Heart right ventricle (tissue), 16 donors: ENCODE data around the gene GRHL1. TPM values are rescaled to one million over a fixed set of nuclear protein-coding genes. Genes with fewer than 3 reads are reported as not detected.
"Not testable (repeated sequence)": the region's sequence is repeated elsewhere in the genome, so short reads cannot be mapped to it uniquely, and the experiment has no call there.

Source experiments
- ATAC-seq, 8 donors: fragments of 200-7000 bp; cut with Tn5 transposase; one replicate each; pipeline ENCODE4 v1.9.1; 2020; ENCODE audit warnings: mild to moderate bottlenecking in 8 of 8, moderate library complexity in 8 of 8, moderate number of reproducible peaks in 1 of 8
- DNase-seq, 2 donors: peaks; one replicate each; pipeline ENCODE4 v3.0.0-alpha.2; 2020
- H3K27ac ChIP-seq, 10 donors: fragments of 200-600 bp; sonication (generic) in 2 of 10; one replicate each; pipeline versions ENCODE4 v1.5.0 to v1.8.0; 2020 to 2022; ENCODE audit warnings: mild to moderate bottlenecking in 3 of 10
- H3K27me3 ChIP-seq, 7 donors: fragments of 200-600 bp; one replicate each; pipeline ENCODE4 v1.8.0; 2021 to 2022; ENCODE audit warnings: mild to moderate bottlenecking in 2 of 7
- H3K36me3 ChIP-seq, 9 donors: fragments of 200-600 bp; sonication (generic) in 1 of 9; one replicate each; pipeline versions ENCODE4 v1.5.0 to v1.8.0; 2020 to 2022; ENCODE audit warnings: mild to moderate bottlenecking in 2 of 9
- H3K4me1 ChIP-seq, 9 donors: fragments of 200-600 bp; sonication (generic) in 1 of 9; one replicate each; pipeline versions ENCODE4 v1.5.0 to v1.8.0; 2020 to 2022; ENCODE audit warnings: mild to moderate bottlenecking in 4 of 9
- H3K4me3 ChIP-seq, 10 donors: fragments of 200-600 bp; sonication (generic) in 2 of 10; one replicate each; pipeline versions ENCODE4 v1.5.0 to v1.8.0; 2020 to 2022; ENCODE audit warnings: mild to moderate bottlenecking in 7 of 10, moderate library complexity in 2 of 10
- H3K9me3 ChIP-seq, 11 donors: fragments of 200-600 bp in 10 of 11; sonication (generic) in 2 of 11; one replicate each; pipeline versions ENCODE4 v1.5.0 to v1.8.0; 2013 to 2022; ENCODE audit warnings: mild to moderate bottlenecking in 2 of 11, control low read depth in 1 of 11, moderate library complexity in 1 of 11
- CTCF ChIP-seq, 9 donors: fragments of 200-600 bp; sonication (generic) in 2 of 9; IDR thresholded peaks; one replicate each; pipeline versions ENCODE4 v1.5.0 to v1.8.0; 2021 to 2022; ENCODE audit warnings: antibody characterized with exemption in 9 of 9, mild to moderate bottlenecking in 5 of 9, moderate library complexity in 1 of 9
- WGBS, 2 donors: extraction: QIAGEN DNeasy Blood & Tissue Kit; methylation state at CpG; one replicate each; pipeline ENCODE4 v1.1.7; 2013; ENCODE audit warnings: inconsistent platforms in 1 of 2; 5-methylcytosine and 5-hydroxymethylcytosine counted together
- intact Hi-C, 10 donors: fragments of 100-400 bp; cut with DNase I; formaldehyde crosslinking; loops; one replicate each; pipeline versions ENCODE4 v1.11.1 to v1.14.2; 2022
- polyA plus RNA-seq, 2 donors: library from polyadenylated mRNA; stranded (reverse); fragments of 200-250 nt; gene quantifications; one replicate each; pipeline ENCODE4 v1.2.3, GENCODE V29; 2013
- total RNA-seq, 10 donors: library from RNA; stranded (reverse); fragmentation: NEBNext Ultra II Directional in 3 of 10; extraction: Animal tissue kit (Norgen Biotek cat#: 25700) in 3 of 10; gene quantifications; one replicate each; pipeline versions ENCODE4 v1.2.1 to v1.2.4, GENCODE V29; 2021 to 2023
- donor health status: Arrhythmogenic right ventricular cardiomyopathy.
- donor health status: ischemic (EF 13 %, LVEDD 7.1; RV severe dilation, severe dysfunction).
- donor health status: healthy with polysubstance abuse.
- donor health status: DM: no; HTN: yes; CAD: no.
- donor health status: DM: no; HTN: no; CAD: no.
- donor health status: ischemic (EF 25% LVEDD 6.9; RV normal size, moderate dysfunction).
- donor health status: ischemic (EF 25% LVEDD 5.7; RV mildly dilated, moderate dysfunction).
- donor health status: healthy.
- donor health status: DM: yes; HTN: yes; CAD: no.
- donor health status: Ischemic cardiomyopathy.
- donor health status: ischemic (EF 35%, LVEDD 5.7; RV mildly dilated, moderate dysfunction).
- donor health status: nonischemic (EF 11% LVEDD 7.7; RV severe dilation, severe dysfunction).
- donor health status: DM: yes; HTN: yes; CAD: no.
- donor health status: PGD.
- donor health status: ischemic (EF 29% LVEDD 5.4; RV normal size, mild dysfunction).
- donor health status: nonischemic (EF 23%, LVEDD 6.1; RV moderate dilation, normal function).

GRHL1 gene
- total and polyA plus RNA-seq, 12 donors, result 0.29 to 3.0 (median 0.90) TPM

DNA sequence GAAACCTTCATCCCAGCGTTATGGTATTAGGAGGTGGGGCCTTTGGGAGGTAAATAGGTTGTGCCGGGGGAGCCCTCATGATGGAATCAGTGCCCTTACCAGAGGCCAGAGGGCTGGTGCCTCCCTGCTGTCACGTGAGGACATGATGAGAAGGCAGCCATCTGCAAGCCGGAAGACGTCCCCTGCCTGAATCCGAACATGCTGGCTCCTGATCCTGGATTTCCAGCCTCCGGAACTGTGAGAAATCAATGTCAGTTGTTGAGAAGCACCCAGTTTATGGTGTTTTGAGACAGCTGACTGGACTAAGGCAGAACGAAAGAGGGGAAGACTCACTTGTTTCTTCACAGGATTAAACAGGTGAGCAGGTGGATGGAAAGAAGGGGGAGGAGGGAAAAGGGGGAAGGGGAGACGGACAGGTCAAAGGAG, 78.8 kb downstream of the GRHL1 start:
- intact Hi-C loops, result no loop called here
- no peaks in the 10 kb centered on the region for H3K27me3 ChIP-seq
- peak overlapping the region in 9 of 10 donors; percentile 65 to 91 (median 83) for H3K27ac ChIP-seq
- no peak for DNase-seq
- no peaks in the 10 kb centered on the region for H3K9me3 ChIP-seq
- H3K4me1 ChIP-seq, result peaks cover 14 to 55% (median 43%) of the 10 kb centered on the region in 9 donors
- no peak overlapping the region for H3K4me3 ChIP-seq
- no peak for TF ChIP-seq CTCF (IDR thresholded peaks at IDR 0.05)
- ATAC-seq, result peak in 1 of 8 donors; percentile 6
- H3K36me3 ChIP-seq, result no peaks in the 10 kb centered on the region
- 49 to 61% methylated on average over 9 of the region's 9 CpGs for WGBS, 2 donors

DNA sequence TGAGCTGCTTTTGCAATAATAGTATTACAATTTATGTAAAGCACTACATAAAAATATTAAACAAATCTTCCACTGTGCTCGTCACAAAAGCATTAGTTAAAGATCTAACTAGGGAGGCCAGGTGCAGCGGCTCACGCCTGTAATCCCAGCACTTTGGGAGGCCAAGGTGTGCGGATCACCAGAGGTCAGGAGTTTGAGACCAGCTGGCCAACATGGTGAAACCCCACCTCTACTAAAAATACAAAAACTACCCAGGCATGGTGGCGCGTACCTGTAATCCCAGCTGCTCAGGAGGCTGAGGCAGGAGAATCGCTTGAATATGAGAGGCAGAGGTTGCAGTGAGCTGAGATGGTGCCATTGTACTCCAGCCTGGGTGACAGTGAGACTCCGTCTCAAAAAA, 79.3 kb downstream of the GRHL1 start:
- H3K27me3 ChIP-seq, ATAC-seq, H3K36me3 ChIP-seq, intact Hi-C loops, H3K4me3 ChIP-seq, DNase-seq, H3K9me3 ChIP-seq: not testable (repeated sequence)
- H3K4me1 ChIP-seq, result peaks cover 14 to 60% (median 48%) of the 10 kb centered on the region in 9 donors
- H3K27ac ChIP-seq, result peak overlapping the region in 7 of 10 donors; percentile 80 to 91 (median 88)
- WGBS, 2 donors, result 91 to 97% methylated on average over 8 of the region's 8 CpGs

DNA sequence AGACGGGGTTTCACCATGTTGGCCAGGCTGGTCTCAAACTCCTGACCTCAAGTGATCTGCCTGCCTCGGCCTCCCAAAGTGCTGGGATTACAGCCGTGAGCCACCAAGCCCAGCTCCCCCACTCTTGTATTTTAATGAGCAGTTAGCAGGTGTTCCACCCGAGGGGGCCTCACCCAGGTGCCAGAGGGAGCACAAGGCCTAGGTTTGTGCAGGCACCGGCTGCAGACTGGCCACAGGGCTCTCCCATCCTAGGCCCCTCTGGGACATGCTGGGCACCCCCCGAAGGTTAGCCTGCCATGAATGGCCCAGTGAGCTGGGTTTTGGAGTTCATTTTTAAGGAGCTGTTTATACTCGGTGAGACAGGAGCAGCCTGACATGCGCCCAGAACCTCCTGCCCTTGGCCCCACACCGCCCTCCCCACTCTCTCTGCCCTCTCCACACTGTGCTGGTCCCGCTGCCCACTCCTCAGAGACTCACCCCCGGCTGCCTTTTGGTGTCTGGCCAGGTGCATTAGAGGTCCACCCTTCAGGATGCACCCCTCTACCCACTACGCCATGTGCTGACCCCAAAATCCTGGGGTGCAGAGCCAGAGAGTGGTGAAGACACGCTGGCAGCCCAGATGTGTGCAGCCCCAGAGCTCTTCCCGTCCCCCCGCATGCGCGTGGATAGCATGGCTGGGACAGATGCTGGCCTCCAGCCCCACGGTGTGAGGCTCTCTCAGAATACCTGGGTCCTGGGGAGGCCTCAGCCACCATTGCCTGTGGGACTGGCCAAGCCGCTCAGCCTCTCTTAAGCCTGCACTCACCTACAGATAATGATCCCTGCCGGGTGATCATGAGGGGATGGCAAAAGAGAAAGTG, 80.6 kb downstream of the GRHL1 start:
- DNase-seq (no peak), ATAC-seq (no peak)
- TF ChIP-seq CTCF (IDR thresholded peaks at IDR 0.05), result no peak
- Histone ChIP-seq H3K4me3 (no peak overlapping the region), H3K4me1 (peaks cover 27 to 73% (median 61%) of the 10 kb centered on the region in 9 donors), H3K27ac (no peak overlapping the region), H3K27me3 (no peaks in the 10 kb centered on the region), H3K36me3 (no peaks in the 10 kb centered on the region), H3K9me3 (no peaks in the 10 kb centered on the region)
- intact Hi-C loops, result loop anchor here in 1 of 10 donors (2.0 kb wide), 1 partner anchor 21 kb away; no protein-coding TSS in a partner anchor
- WGBS, 2 donors, result 92 to 93% methylated on average over 20 of the region's 20 CpGs

- no peak for DNase-seq
- WGBS, 2 donors, result 96 to 98% methylated on average over 7 of the region's 7 CpGs
- peaks cover 27 to 79% (median 65%) of the 10 kb centered on the region in 9 donors for H3K4me1 ChIP-seq
Measured at GRCh38 chr2:10032746-10033105, 81.2 kb downstream of the GRHL1 start.

More at GRCh38 chr2:10032746-10033105, 81.2 kb downstream of the GRHL1 start:
- Histone ChIP-seq H3K4me3 (no peak overlapping the region), H3K36me3 (no peaks in the 10 kb centered on the region), H3K9me3 (no peaks in the 10 kb centered on the region), H3K27ac (peak overlapping the region in 2 of 10 donors; percentile 35 to 83), H3K27me3 (no peaks in the 10 kb centered on the region)
- intact Hi-C loops, result loop anchor here in 1 of 10 donors (2.0 kb wide), 1 partner anchor 22 kb away; no protein-coding TSS in a partner anchor
- TF ChIP-seq CTCF (IDR thresholded peaks at IDR 0.05), result no peak
- no peak for ATAC-seq
